SIG-M5 (cell line): ENCODE data around the gene HOXA6.

Experiments used
- DNase-seq: peaks from one replicate; lab custom pipeline; 2025; lab: John Stamatoyannopoulos, UW

HOXA6 gene

GRCh38 chr7:27149842-27150567, 2.4 kb upstream of the HOXA6 start:
- DNase-seq: no peak

GRCh38 chr7:27148756-27149641, 1.4 kb upstream of the HOXA6 start:
- no peak for DNase-seq

- no peak for DNase-seq
Measured at GRCh38 chr7:27148031-27148755, 619 bp upstream of the HOXA6 start.

GRCh38 chr7:27146491-27147198, 929 bp downstream of the HOXA6 start:
- no peak for DNase-seq

GRCh38 chr7:27145914-27146412, 1.6 kb downstream of the HOXA6 start:
- DNase-seq: no peak

- DNase-seq: no peak
Measured at GRCh38 chr7:27145165-27145913, 2.2 kb downstream of the HOXA6 start.

- no peak for DNase-seq
Measured at GRCh38 chr7:27144781-27145164, 2.8 kb downstream of the HOXA6 start.

GRCh38 chr7:27143950-27144780, 3.4 kb downstream of the HOXA6 start:
- DNase-seq: no peak

GRCh38 chr7:27143023-27143949, 4.3 kb downstream of the HOXA6 start, which contains the start of gene HOXA5:
Gene HOXA5 (minus strand): TSS chr7:27143681. CDS start chr7:27143607, 74 bp downstream.
- no peak for DNase-seq

- no peak for DNase-seq
Measured at GRCh38 chr7:27142580-27143022, 5.0 kb downstream of the HOXA6 start.

- no peak for DNase-seq
Measured at GRCh38 chr7:27141923-27142579, 5.5 kb downstream of the HOXA6 start.

GRCh38 chr7:27141137-27141922, 6.2 kb downstream of the HOXA6 start:
- DNase-seq: no peak

- DNase-seq: no peak
Measured at GRCh38 chr7:27140126-27140857, 7.3 kb downstream of the HOXA6 start.

GRCh38 chr7:27139334-27140125, 8.0 kb downstream of the HOXA6 start:
- no peak for DNase-seq

- no peak for DNase-seq
Measured at GRCh38 chr7:27138985-27139333, 8.6 kb downstream of the HOXA6 start.

- no peak for DNase-seq
Measured at GRCh38 chr7:27138472-27138871, 9.1 kb downstream of the HOXA6 start.
